K562 treated with DMSO at 1 percent for 48 hours (cell line): ENCODE results near the gene NPIPB5. TPM values are rescaled to one million over a fixed set of nuclear protein-coding genes. Genes with fewer than 3 reads are reported as not detected.

Experiments used
- total RNA-seq: library from RNA; unstranded; fragments of 300-600 nt; gene quantifications from 2 replicates; pipeline ENCODE4 v1.2.3, GENCODE V29; 2022; ENCODE audit warnings: low replicate concordance; ENCODE audit errors: extremely low read depth

NPIPB5 gene
- not detected in 2 replicates for total RNA-seq

GRCh38 chr16:22510591-22510990 lies at the start of gene NPIPB5:
NPIPB5 (plus strand) TSS chr16:22510891; CDS start chr16:22513802, 2,911 bp downstream.

Other genes starting within 250 kb of the NPIPB5 start
- not detected in 2 replicates for gene POLR3E, start 213.5 kb upstream of the NPIPB5 start, total RNA-seq
- not detected in 2 replicates for gene CDR2, start 136.3 kb upstream of the NPIPB5 start, total RNA-seq